Naive thymus-derived CD4-positive, alpha-beta T cell (primary cell): ENCODE data around the gene CTDSP2. TPM values are rescaled to one million over a fixed set of nuclear protein-coding genes. Genes with fewer than 3 reads are reported as not detected.
A peak's percentile ranks its signal among the peaks of the same experiment; 100 is the strongest.

Experiments used
- ATAC-seq: fragments of 150-1000 bp; cut with Tn5 transposase; 2 replicates; pipeline ENCODE4 v1.10.0; 2021; ENCODE audit warnings: mild to moderate bottlenecking, moderate library complexity
- CTCF ChIA-PET: fragments of 350-600 bp; sonication (Branson Sonifier 250); formaldehyde crosslinking; loops from one replicate; lab custom pipeline; 2021; ENCODE audit warnings: antibody characterized with exemption; lab: Charles Lee
- POLR2A ChIA-PET: fragments of 350-600 bp; sonication (Branson Sonifier 250); formaldehyde crosslinking; loops from one replicate; lab custom pipeline; 2021; ENCODE audit warnings: antibody characterized with exemption, inconsistent platforms; lab: Charles Lee
- DNase-seq, 9 donors: peaks; one replicate each; pipeline versions ENCODE4 v3.0.0 to v3.0.0-alpha.2; 2020 to 2022; ENCODE audit warnings: mixed read lengths in 1 of 9
- H3K27ac ChIP-seq: one replicate; pipeline ENCODE4 v1.7.0; 2013; ENCODE audit warnings: mild to moderate bottlenecking, low read depth, low read length, moderate library complexity
- H3K27me3 ChIP-seq, 2 donors: one replicate each; pipeline ENCODE4 v1.7.0; 2013; ENCODE audit warnings: low read length in 2 of 2, mild to moderate bottlenecking in 2 of 2, moderate library complexity in 2 of 2; ENCODE audit not compliant: control insufficient read depth in 2 of 2, insufficient read depth in 2 of 2
- H3K36me3 ChIP-seq, 3 experiments: 1 replicate in 2 of 3; 2 replicates in 1 of 3; pipeline ENCODE4 v1.7.0; 2013; ENCODE audit warnings: low read length in 3 of 3, mild to moderate bottlenecking in 3 of 3, moderate library complexity in 1 of 3; ENCODE audit not compliant: insufficient read depth in 3 of 3, control insufficient read depth in 2 of 3
- H3K4me1 ChIP-seq, 2 donors: one replicate each; pipeline ENCODE4 v1.7.0; 2013; ENCODE audit warnings: low read length in 2 of 2, mild to moderate bottlenecking in 2 of 2, moderate library complexity in 1 of 2; ENCODE audit not compliant: control insufficient read depth in 2 of 2, insufficient read depth in 2 of 2
- H3K4me3 ChIP-seq: 2 replicates; pipeline ENCODE4 v1.7.0; 2013; ENCODE audit warnings: mild to moderate bottlenecking, low read length
- H3K9me3 ChIP-seq, 3 experiments: 1 replicate in 2 of 3; 2 replicates in 1 of 3; pipeline ENCODE4 v1.7.0; 2013; ENCODE audit warnings: low read length in 3 of 3; ENCODE audit not compliant: control insufficient read depth in 2 of 3
- H3K27ac Mint-ChIP-seq, 9 donors: one replicate each; pipeline ENCODE4 v1.8.0; 2020 to 2022; ENCODE audit warnings: mixed read lengths in 9 of 9, mild to moderate bottlenecking in 8 of 9, moderate library complexity in 5 of 9, inconsistent platforms in 2 of 9
- H3K27me3 Mint-ChIP-seq, 5 donors: one replicate each; pipeline ENCODE4 v1.8.0; 2021 to 2022; ENCODE audit warnings: mixed read lengths in 5 of 5, mild to moderate bottlenecking in 1 of 5
- H3K36me3 Mint-ChIP-seq, 5 donors: one replicate each; pipeline ENCODE4 v1.8.0; 2020 to 2022; ENCODE audit warnings: mixed read lengths in 5 of 5, mild to moderate bottlenecking in 3 of 5, inconsistent platforms in 1 of 5
- H3K4me1 Mint-ChIP-seq, 7 donors: one replicate each; pipeline ENCODE4 v1.8.0; 2020 to 2022; ENCODE audit warnings: mixed read lengths in 7 of 7, mild to moderate bottlenecking in 3 of 7, inconsistent platforms in 1 of 7
- H3K4me3 Mint-ChIP-seq, 10 donors: one replicate each; pipeline ENCODE4 v1.8.0; 2020 to 2022; ENCODE audit warnings: mild to moderate bottlenecking in 10 of 10, mixed read lengths in 10 of 10, moderate library complexity in 6 of 10, inconsistent platforms in 2 of 10
- H3K9me3 Mint-ChIP-seq, 11 donors: one replicate each; pipeline ENCODE4 v1.8.0; 2020 to 2022; ENCODE audit warnings: mixed read lengths in 11 of 11, mild to moderate bottlenecking in 4 of 11, inconsistent platforms in 1 of 11, moderate library complexity in 1 of 11
- intact Hi-C, 2 donors: fragments of 100-400 bp; cut with micrococcal nuclease; formaldehyde crosslinking; loops; one replicate each; pipeline ENCODE4 v1.15.1; 2023
- polyA plus RNA-seq, 2 donors: library from polyadenylated mRNA; unstranded; fragments of 300-500 nt; fragmentation: Illumina TruSeq; gene quantifications; one replicate each; pipeline ENCODE4 v1.2.3, GENCODE V29; 2021
- total RNA-seq, 6 experiments: library from RNA in 5 of 6; stranded (reverse) in 5 of 6; gene quantifications; 1 replicate in 5 of 6; 2 replicates in 1 of 6; pipeline ENCODE4 v1.2.3 and lab custom pipeline; 2021 to 2026

The CTDSP2 gene
- total and polyA plus RNA-seq, 7 experiments from 2014 or later = 86.9 to 295 (median 130) TPM

DNA sequence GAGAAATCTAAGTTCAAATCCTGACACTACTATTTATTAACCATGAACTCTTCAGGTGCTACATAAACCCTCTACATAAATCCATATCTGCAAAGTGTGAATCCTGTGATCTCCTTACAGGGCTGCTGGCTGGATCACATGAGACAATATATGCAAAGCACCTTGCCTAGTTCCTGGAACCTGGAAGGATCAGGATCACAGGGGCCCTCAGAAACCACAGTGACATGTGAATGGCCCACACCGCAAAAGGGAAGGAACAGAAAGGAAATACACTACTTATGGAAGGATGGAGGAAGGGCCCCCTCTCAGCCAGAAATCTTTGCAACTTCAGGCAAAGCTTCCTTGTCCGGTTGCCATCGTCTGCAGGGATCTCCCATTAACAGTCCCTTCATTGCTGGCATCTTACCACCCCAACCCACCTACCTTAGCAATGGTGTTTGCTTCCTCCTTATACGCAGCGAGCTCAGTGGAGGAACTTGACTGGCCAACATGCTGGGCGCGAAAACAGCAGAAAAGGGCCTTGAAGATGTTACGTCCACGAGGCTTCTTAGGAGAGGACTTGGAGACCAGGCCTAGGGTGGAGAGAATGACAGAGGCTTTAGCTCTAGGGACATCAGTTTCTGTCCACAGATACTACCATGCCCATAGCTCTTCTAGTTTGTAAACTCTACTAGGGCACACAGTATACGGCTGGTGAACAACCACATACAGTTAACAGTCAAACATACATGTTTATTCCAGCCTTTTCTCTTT is 17.3 kb downstream of the CTDSP2 start:
- H3K36me3 ChIP-seq = peaks cover 23 to 56% (median 45%) of the 10 kb centered on the region in 3 experiments
- ChIA-PET CTCF (interaction anchor here (1.1 to 2.1 kb wide), 5 partner anchors 26 to 76 kb away, joined by 3 to 6 read pairs (median 4); no protein-coding TSS in a partner anchor), POLR2A (interaction anchor here (1.5 kb wide), 1 partner anchor 14 kb away, joined by 6 read pairs; no protein-coding TSS in a partner anchor)
- H3K4me1 Mint-ChIP-seq = peaks cover 39 to 69% (median 49%) of the 10 kb centered on the region in 7 donors
- ATAC-seq (no peak), DNase-seq (no peak)
- peak overlapping the region in 6 of 9 donors; percentile 67 to 91 (median 84) for H3K27ac Mint-ChIP-seq
- peaks cover 4 to 28% (median 15%) of the 10 kb centered on the region in 5 donors for H3K36me3 Mint-ChIP-seq
- H3K27me3 ChIP-seq = no peaks in the 10 kb centered on the region
- peak overlapping the region in 4 of 10 donors; percentile 18 to 66 (median 31) for H3K4me3 Mint-ChIP-seq
- H3K27ac ChIP-seq = peak overlapping the region; percentile 31
- no peaks in the 10 kb centered on the region for H3K27me3 Mint-ChIP-seq
- H3K4me3 ChIP-seq = no peak overlapping the region
- intact Hi-C loops = no loop called here
- H3K9me3 ChIP-seq = no peaks in the 10 kb centered on the region
- H3K9me3 Mint-ChIP-seq = no peaks in the 10 kb centered on the region
- H3K4me1 ChIP-seq = peaks cover 30 to 51% of the 10 kb centered on the region in 2 donors

- H3K4me1 ChIP-seq = peaks cover 10 to 28% of the 10 kb centered on the region in 2 donors
- ATAC-seq (no peak), DNase-seq (no peak)
- intact Hi-C loops = no loop called here
- peaks cover 21 to 52% (median 31%) of the 10 kb centered on the region in 7 donors for H3K4me1 Mint-ChIP-seq
- H3K4me3 ChIP-seq = no peak overlapping the region
- peaks cover 9 to 44% (median 24%) of the 10 kb centered on the region in 5 donors for H3K36me3 Mint-ChIP-seq
- H3K36me3 ChIP-seq = peaks cover 33 to 79% (median 53%) of the 10 kb centered on the region in 3 experiments
- H3K27ac Mint-ChIP-seq = peak overlapping the region in 6 of 9 donors; percentile 34 to 82 (median 69)
- H3K27me3 ChIP-seq = no peaks in the 10 kb centered on the region
- no peaks in the 10 kb centered on the region for H3K27me3 Mint-ChIP-seq
- no peaks in the 10 kb centered on the region for H3K9me3 ChIP-seq
- H3K9me3 Mint-ChIP-seq = no peaks in the 10 kb centered on the region
- H3K4me3 Mint-ChIP-seq = no peak overlapping the region
- H3K27ac ChIP-seq = peak overlapping the region; percentile 25
- CTCF ChIA-PET = interaction anchor here (0.8 to 1.0 kb wide), 2 partner anchors 72 to 78 kb away, joined by 3 to 4 read pairs; no protein-coding TSS in a partner anchor
- POLR2A ChIA-PET = interaction anchor here (0.6 kb wide), 1 partner anchor 41 kb away, joined by 3 read pairs; no protein-coding TSS in a partner anchor
Measured at GRCh38 chr12:57826966-57827365, 19.6 kb downstream of the CTDSP2 start.

- Mint-ChIP-seq H3K27ac (peak overlapping the region in 5 of 9 donors; percentile 34 to 72 (median 65)), H3K4me1 (peaks cover 17 to 46% (median 26%) of the 10 kb centered on the region in 7 donors), H3K27me3 (no peaks in the 10 kb centered on the region), H3K36me3 (peaks cover 9 to 48% (median 24%) of the 10 kb centered on the region in 5 donors), H3K4me3 (no peak overlapping the region), H3K9me3 (no peaks in the 10 kb centered on the region)
- intact Hi-C loops = no loop called here
- Histone ChIP-seq H3K9me3 (no peaks in the 10 kb centered on the region), H3K36me3 (peaks cover 33 to 84% (median 53%) of the 10 kb centered on the region in 3 experiments), H3K27ac (peak overlapping the region; percentile 25), H3K4me1 (peaks cover 4 to 23% of the 10 kb centered on the region in 2 donors), H3K4me3 (no peak overlapping the region), H3K27me3 (no peaks in the 10 kb centered on the region)
- DNase-seq = no peak
- ATAC-seq = no peak
- ChIA-PET POLR2A (no interaction called here), CTCF (interaction anchor here (0.9 kb wide), 1 partner anchor 68 kb away, joined by 3 read pairs; no protein-coding TSS in a partner anchor)
Measured at GRCh38 chr12:57826400-57826799, 20.1 kb downstream of the CTDSP2 start.

GRCh38 chr12:57825451-57825850 is 21.1 kb downstream of the CTDSP2 start:
- ATAC-seq (no peak), DNase-seq (no peak)
- Mint-ChIP-seq H3K27me3 (no peaks in the 10 kb centered on the region), H3K27ac (peak overlapping the region in 8 of 9 donors; percentile 23 to 80 (median 68)), H3K36me3 (peaks cover 9 to 55% (median 24%) of the 10 kb centered on the region in 5 donors), H3K4me1 (peaks cover 12 to 39% (median 21%) of the 10 kb centered on the region in 7 donors), H3K4me3 (no peak overlapping the region), H3K9me3 (no peaks in the 10 kb centered on the region)
- Histone ChIP-seq H3K27me3 (no peaks in the 10 kb centered on the region), H3K36me3 (peaks cover 33 to 94% (median 53%) of the 10 kb centered on the region in 3 experiments), H3K27ac (peak overlapping the region; percentile 32), H3K4me1 (peaks cover 0 to 15% of the 10 kb centered on the region in 2 donors), H3K4me3 (no peak overlapping the region), H3K9me3 (no peaks in the 10 kb centered on the region)
- intact Hi-C loops = no loop called here
- POLR2A ChIA-PET = interaction anchor here (0.9 to 1.0 kb wide), 2 partner anchors 13 to 19 kb away, joined by 3 to 6 read pairs; no protein-coding TSS in a partner anchor
- CTCF ChIA-PET = interaction anchor here (0.8 to 1.3 kb wide), 4 partner anchors 22 to 80 kb away, joined by 3 to 4 read pairs (median 3); no protein-coding TSS in a partner anchor

DNA sequence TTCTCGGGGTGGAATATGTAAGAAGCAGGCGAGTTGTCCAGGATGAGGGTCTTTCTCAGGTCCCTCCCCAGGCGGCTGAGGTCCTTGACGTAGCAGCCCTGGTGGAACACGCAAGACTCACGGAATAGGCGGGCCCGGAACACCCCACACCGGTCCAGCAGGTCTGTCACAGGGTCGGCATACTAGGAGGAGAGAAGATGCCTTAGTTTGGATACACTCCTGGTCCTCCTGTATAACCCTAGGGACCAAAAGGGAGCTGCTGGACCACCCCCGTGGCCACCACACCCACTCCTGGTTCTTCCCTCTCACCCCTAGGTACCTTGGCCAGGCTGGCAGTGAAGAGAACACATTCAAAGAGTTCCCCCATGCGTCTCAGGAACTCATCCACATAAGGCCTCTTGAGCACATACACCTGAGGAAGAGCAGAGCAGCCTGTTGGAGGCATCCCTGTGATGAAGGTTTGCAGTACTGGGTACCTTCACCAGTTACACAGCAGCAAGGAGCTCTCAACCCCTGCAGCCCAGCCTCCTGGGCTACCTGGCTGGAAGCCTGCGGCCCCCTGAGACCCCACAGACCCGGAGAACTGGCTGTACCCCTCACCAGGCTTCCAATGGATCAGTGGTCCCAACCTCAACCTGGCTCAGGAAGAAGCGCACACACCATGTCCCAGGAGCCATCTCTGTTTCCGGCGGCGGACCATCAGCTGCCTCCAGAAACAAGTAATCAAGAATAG is 22.5 kb downstream of the CTDSP2 start:
- Mint-ChIP-seq H3K4me1 (peaks cover 3 to 25% (median 15%) of the 10 kb centered on the region in 7 donors), H3K4me3 (no peak overlapping the region), H3K27ac (peak overlapping the region in 4 of 9 donors; percentile 39 to 76 (median 68)), H3K36me3 (peaks cover 9 to 52% (median 24%) of the 10 kb centered on the region in 5 donors), H3K27me3 (no peaks in the 10 kb centered on the region), H3K9me3 (no peaks in the 10 kb centered on the region)
- H3K9me3 ChIP-seq = no peaks in the 10 kb centered on the region
- no peak overlapping the region for H3K27ac ChIP-seq
- intact Hi-C loops = no loop called here
- H3K4me1 ChIP-seq = peaks cover 0 to 1% of the 10 kb centered on the region in 2 donors
- POLR2A ChIA-PET = interaction anchor here (1.8 kb wide), 1 partner anchor 14 kb away, joined by 6 read pairs; no protein-coding TSS in a partner anchor
- no peak for DNase-seq
- H3K36me3 ChIP-seq = peaks cover 33 to 89% (median 50%) of the 10 kb centered on the region in 3 experiments
- H3K4me3 ChIP-seq = no peak overlapping the region
- H3K27me3 ChIP-seq = no peaks in the 10 kb centered on the region
- ATAC-seq = no peak
- CTCF ChIA-PET = interaction anchor here (1.1 kb wide), 1 partner anchor 9 kb away, joined by 3 read pairs; no protein-coding TSS in a partner anchor
